HTR-8/SVneo (cell line): Measurements from ENCODE around the gene ZNF224.

Source experiments
- DNase-seq: peaks from one replicate; pipeline ENCODE4 v3.0.0; 2011; ENCODE audit warnings: low spot score, mixed read lengths; ENCODE audit not compliant: insufficient read length
- FAIRE-seq: peaks from 2 replicates; lab custom pipeline; 2011; peaks lifted over from hg19 to GRCh38; lab: Jason Lieb, UNC

Gene ZNF224

GRCh38 chr19:44093931-44094765, at the start of gene ZNF224:
TSS of gene ZNF224 (plus strand) at chr19:44094361. CDS start at chr19:44097874, 3,513 bp downstream.
- DNase-seq (peak; percentile 93), FAIRE-seq (peak; percentile 79)

- FAIRE-seq (no peak), DNase-seq (no peak)
These were observed 43.2 kb upstream of the ZNF224 start for GRCh38 chr19:44050740-44051649.

- peak; percentile 91 for FAIRE-seq
- peak; percentile 97 for DNase-seq
These were observed 42.3 kb upstream of the ZNF224 start, which contains the start of gene ZNF223 for GRCh38 chr19:44051650-44052402. TSS of gene ZNF223 (plus strand) at chr19:44052036. CDS start at chr19:44055177, 3,141 bp downstream.

GRCh38 chr19:44055870-44056269, 38.3 kb upstream of the ZNF224 start:
- DNase-seq = no peak
- FAIRE-seq = no peak

GRCh38 chr19:44059229-44059628, 34.9 kb upstream of the ZNF224 start:
- DNase-seq (no peak), FAIRE-seq (peak; percentile 73)

GRCh38 chr19:44061038-44061437, 33.1 kb upstream of the ZNF224 start:
- FAIRE-seq = no peak

GRCh38 chr19:44066305-44066704, 27.9 kb upstream of the ZNF224 start:
- DNase-seq = no peak
- FAIRE-seq = no peak

More at GRCh38 chr19:44061038-44061437, 33.1 kb upstream of the ZNF224 start:
- no peak for DNase-seq

- DNase-seq (no peak), FAIRE-seq (no peak)
These were observed 24.7 kb upstream of the ZNF224 start for GRCh38 chr19:44069415-44069814.

GRCh38 chr19:44071824-44072542, 22.2 kb upstream of the ZNF224 start, which contains the start of gene ZNF284:
TSS of gene ZNF284 (plus strand) at chr19:44072159. CDS start at chr19:44076390, 4,231 bp downstream.
- FAIRE-seq (peak; percentile 97), DNase-seq (peak; percentile 94)

- DNase-seq (no peak), FAIRE-seq (no peak)
These were observed 21.4 kb upstream of the ZNF224 start for GRCh38 chr19:44072543-44073401.

GRCh38 chr19:44076325-44076724, 17.8 kb upstream of the ZNF224 start:
- FAIRE-seq (no peak), DNase-seq (no peak)

- DNase-seq = no peak
- no peak for FAIRE-seq
These were observed 2.1 kb upstream of the ZNF224 start for GRCh38 chr19:44092108-44092507.

GRCh38 chr19:44107751-44108150, 13.6 kb downstream of the ZNF224 start:
- no peak for FAIRE-seq
- DNase-seq = no peak

- no peak for DNase-seq
- no peak for FAIRE-seq
These were observed 15.3 kb downstream of the ZNF224 start for GRCh38 chr19:44109458-44109857.

- DNase-seq (peak; percentile 12), FAIRE-seq (no peak)
These were observed 17.8 kb downstream of the ZNF224 start for GRCh38 chr19:44111910-44112463.

- FAIRE-seq = no peak
- DNase-seq = no peak
These were observed 18.6 kb downstream of the ZNF224 start for GRCh38 chr19:44112802-44113137.

- FAIRE-seq (peak; percentile 77), DNase-seq (peak; percentile 95)
These were observed 19.1 kb downstream of the ZNF224 start, which contains the start of gene ZNF225 for GRCh38 chr19:44113138-44113783. TSS of gene ZNF225 (plus strand) at chr19:44113399. CDS start at chr19:44115828, 2,429 bp downstream.
